GM12801 (cell line): ENCODE results near the gene RNF227.

Experiments
- CTCF ChIP-seq: IDR thresholded peaks from one replicate; pipeline ENCODE4 v1.5.1; 2011; ENCODE audit warnings: control low read depth; ENCODE audit not compliant: insufficient read length; ENCODE audit errors: extremely low read depth

Gene RNF227

GRCh38 chr17:7894226-7894625 is 21.9 kb downstream of the RNF227 start:
- no peak for TF ChIP-seq CTCF

GRCh38 chr17:7893187-7893880 is 22.8 kb downstream of the RNF227 start:
- TF ChIP-seq CTCF: no peak

GRCh38 chr17:7889166-7889955 is 26.7 kb downstream of the RNF227 start:
- TF ChIP-seq CTCF: no peak

- TF ChIP-seq CTCF: no peak
These were observed 27.7 kb downstream of the RNF227 start, which contains the start of gene CHD3 for GRCh38 chr17:7888184-7888920. TSS of gene CHD3 (plus strand) at chr17:7888789. CDS start at chr17:7889001, 212 bp downstream.

GRCh38 chr17:7887482-7888183 is 28.5 kb downstream of the RNF227 start:
- no peak for TF ChIP-seq CTCF

GRCh38 chr17:7887038-7887481 is 29.0 kb downstream of the RNF227 start:
- TF ChIP-seq CTCF: no peak
